ENCODE results near the gene TRAF2.

GRCh38 chr9:136920734-136921231, 34.5 kb downstream of the TRAF2 start:
- TF ChIP-seq CTCF (conservative IDR thresholded peaks at IDR 0.05; ENCODE audit: low read depth, low read length) (no peak), EZH2 (IDR thresholded peaks at IDR 0.05; ENCODE audit: borderline replicate concordance, low read depth, low read length, poor library complexity, severe bottlenecking) (no peak)
